HepG2 (cell line): ENCODE results near the gene SAMD10. TPM values are rescaled to one million over a fixed set of nuclear protein-coding genes. Genes with fewer than 3 reads are reported as not detected.

ENCODE experiments used
- EEA1 ChIP-seq: sonication (generic); formaldehyde crosslinking; IDR thresholded peaks from 2 replicates; pipeline ENCODE4 v1.5.1; 2020; ENCODE audit warnings: mild to moderate bottlenecking, missing genetic modification reagents, borderline replicate concordance
- FUBP1 ChIP-seq: sonication (generic); formaldehyde crosslinking; IDR thresholded peaks from 2 replicates; pipeline ENCODE4 v1.5.1; 2020; ENCODE audit warnings: missing genetic modification reagents, mild to moderate bottlenecking, borderline replicate concordance
- IRF1 ChIP-seq: sonication (generic); formaldehyde crosslinking; IDR thresholded peaks from 2 replicates; pipeline ENCODE4 v1.4.0; 2020; ENCODE audit warnings: low read depth, mild to moderate bottlenecking, missing genetic modification reagents
- KLF11 ChIP-seq: IDR thresholded peaks from 2 replicates; pipeline ENCODE4 v1.6.1; 2016; ENCODE audit warnings: missing compliant biosample characterization
- MED1 ChIP-seq: sonication (generic); formaldehyde crosslinking; IDR thresholded peaks from 2 replicates; pipeline ENCODE4 v1.4.0; 2020; ENCODE audit warnings: missing genetic modification reagents
- PATZ1 ChIP-seq: sonication (generic); formaldehyde crosslinking; IDR thresholded peaks from 2 replicates; pipeline ENCODE4 v1.4.0; 2020; ENCODE audit warnings: missing genetic modification reagents
- PRDM4 ChIP-seq: sonication (generic); formaldehyde crosslinking; IDR thresholded peaks from 2 replicates; pipeline ENCODE4 v1.9.0; 2021; ENCODE audit warnings: missing genetic modification reagents, borderline replicate concordance
- SALL2 ChIP-seq: sonication (generic); formaldehyde crosslinking; IDR thresholded peaks from 2 replicates; pipeline ENCODE4 v1.8.1; 2023; ENCODE audit warnings: mild to moderate bottlenecking, missing genetic modification reagents, inconsistent platforms
- TEAD3 ChIP-seq: optimal IDR thresholded peaks from 2 replicates; pipeline ENCODE3; 2016; ENCODE audit warnings: borderline replicate concordance
- TRIM22 ChIP-seq: fragments of 450-650 bp; IDR thresholded peaks from 2 replicates; pipeline ENCODE4 v1.6.1; 2017
- TRIM24 ChIP-seq: sonication (generic); formaldehyde crosslinking; IDR thresholded peaks from 2 replicates; pipeline ENCODE4 v1.8.0; 2022; ENCODE audit warnings: mild to moderate bottlenecking, missing genetic modification reagents
- ZBTB7B ChIP-seq: sonication (generic); formaldehyde crosslinking; IDR thresholded peaks from 2 replicates; pipeline ENCODE4 v1.4.0; 2020; ENCODE audit warnings: missing genetic modification reagents
- ZNF18 ChIP-seq: sonication (generic); formaldehyde crosslinking; IDR thresholded peaks from 2 replicates; pipeline ENCODE4 v1.8.0; 2022; ENCODE audit warnings: mild to moderate bottlenecking, missing genetic modification reagents; ENCODE audit not compliant: insufficient replicate concordance
- ZNF235 ChIP-seq: sonication (generic); formaldehyde crosslinking; IDR thresholded peaks from 2 replicates; pipeline ENCODE4 v1.8.1; 2023; ENCODE audit warnings: mild to moderate bottlenecking, missing genetic modification reagents, borderline replicate concordance
- ZNF253 ChIP-seq: sonication (generic); formaldehyde crosslinking; IDR thresholded peaks from 2 replicates; pipeline ENCODE4 v1.8.0; 2022; ENCODE audit warnings: mild to moderate bottlenecking, missing genetic modification reagents, borderline replicate concordance
- ZNF460 ChIP-seq: sonication (generic); formaldehyde crosslinking; IDR thresholded peaks from 2 replicates; pipeline ENCODE4 v1.5.1; 2020; ENCODE audit warnings: missing genetic modification reagents, mild to moderate bottlenecking, borderline replicate concordance
- ZNF552 ChIP-seq: sonication (generic); formaldehyde crosslinking; IDR thresholded peaks from 2 replicates; pipeline ENCODE4 v1.9.0; 2022; ENCODE audit warnings: missing genetic modification reagents, mild to moderate bottlenecking, borderline replicate concordance
- ZSCAN9 ChIP-seq: IDR thresholded peaks from 2 replicates; pipeline ENCODE4 v1.6.1; 2016; ENCODE audit warnings: borderline replicate concordance
- polyA plus RNA-seq, 8 experiments: library from polyadenylated mRNA; depleted of rRNA in 3 of 8; stranded (reverse) in 7 of 8; unstranded in 1 of 8; fragments of >200 nt; fragmentation: Illumina TruSeq in 4 of 8; extraction: Trizol in 4 of 8; gene quantifications; 2 replicates each; pipeline versions ENCODE4 v1.2.1 to v1.2.3, GENCODE V29; 2011 to 2016; ENCODE audit warnings: low read depth in 4 of 8, missing spikeins in 1 of 8, mixed read lengths in 1 of 8; ENCODE audit not compliant: insufficient read depth in 1 of 8
- total RNA-seq, 5 experiments: library from RNA; depleted of rRNA; stranded (reverse); fragments of >200 nt; fragmentation: Illumina TruSeq; extraction: Trizol; gene quantifications; 2 replicates each; pipeline ENCODE4 v1.2.3, GENCODE V29; 2016; ENCODE audit warnings: low read depth in 1 of 5

Gene SAMD10
- total and polyA plus RNA-seq, 2 of the 13 experiments (the other 11 are each of a cell fraction or from before 2014, with no cell fraction given): 6.1 to 11.0 TPM

- TF ChIP-seq PRDM4 (CRISPR knock-in tag): 0 out of 2 replicates have a peak, but pooled peaks have one; percentile 36
- TF ChIP-seq TRIM22: no peak
- peak; percentile 60; the same call in 1 of the 2 replicates for TF ChIP-seq FUBP1 (CRISPR knock-in tag)
- 0 out of 2 replicates have a peak, but pooled peaks have one; percentile 58 for TF ChIP-seq IRF1
- TF ChIP-seq ZNF552 (CRISPR knock-in tag): no peak
- peak; percentile 94 for TF ChIP-seq ZBTB7B (CRISPR knock-in tag)
- TF ChIP-seq EEA1: peak; percentile 97; the same call in 1 of the 2 replicates
- peak; percentile 89 for TF ChIP-seq TEAD3 (CRISPR knock-in tag)
- peak; percentile 99 for TF ChIP-seq SALL2 (CRISPR knock-in tag)
- TF ChIP-seq ZSCAN9 (CRISPR knock-in tag): peak; percentile 61; the same call in 1 of the 2 replicates
- TF ChIP-seq ZNF235 (CRISPR knock-in tag): peak; percentile 32; the same call in 1 of the 2 replicates
- TF ChIP-seq ZNF253 (CRISPR knock-in tag): no peak; the same call in 1 of the 2 replicates
- TF ChIP-seq ZNF460 (CRISPR knock-in tag): no peak
- no peak for TF ChIP-seq TRIM24 (CRISPR knock-in tag)
- peak; percentile 78; the same call in 1 of the 2 replicates for TF ChIP-seq KLF11 (CRISPR knock-in tag)
- peak; percentile 93 for TF ChIP-seq ZNF18 (CRISPR knock-in tag)
- peak; percentile 85 for TF ChIP-seq MED1 (CRISPR knock-in tag)
- peak; percentile 87 for TF ChIP-seq PATZ1 (CRISPR knock-in tag)
Observed at GRCh38 chr20:63973636-63974401, 5.6 kb downstream of the SAMD10 start (continued).
